Stimulated activated CD8-positive, alpha-beta memory T cell treated with anti-CD3 and anti-CD28 coated beads, Interleukin-4, amount 100 ng/mL, for 24 hours (primary cell): ENCODE results near the gene PTGDR.

ENCODE experiments used
- DNase-seq: peaks from one replicate; pipeline ENCODE4 v3.0.0-alpha.2; 2020; ENCODE audit warnings: low read depth

PTGDR gene

GRCh38 chr14:52312931-52313355, 45.4 kb downstream of the PTGDR start:
- no peak for DNase-seq

DNA sequence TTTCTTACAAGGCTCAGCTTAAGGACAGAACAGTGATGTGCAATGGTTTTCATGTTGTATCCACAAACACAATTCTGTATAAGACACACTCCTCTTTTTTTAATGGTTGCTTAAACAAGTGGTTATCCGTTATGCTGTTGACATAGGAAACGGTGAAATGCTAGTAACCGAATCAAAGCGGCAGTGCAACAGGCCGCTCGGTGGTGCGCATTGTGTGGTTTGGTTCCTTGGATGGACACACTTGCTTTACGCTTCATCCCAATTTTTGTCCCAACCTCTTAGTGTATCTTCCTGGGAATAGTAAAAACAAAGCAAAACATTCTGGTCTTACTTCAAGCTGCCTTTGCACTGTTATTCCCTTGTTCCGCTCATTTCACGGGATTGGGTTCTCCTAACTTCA, 46.0 kb downstream of the PTGDR start:
- no peak for DNase-seq

DNA sequence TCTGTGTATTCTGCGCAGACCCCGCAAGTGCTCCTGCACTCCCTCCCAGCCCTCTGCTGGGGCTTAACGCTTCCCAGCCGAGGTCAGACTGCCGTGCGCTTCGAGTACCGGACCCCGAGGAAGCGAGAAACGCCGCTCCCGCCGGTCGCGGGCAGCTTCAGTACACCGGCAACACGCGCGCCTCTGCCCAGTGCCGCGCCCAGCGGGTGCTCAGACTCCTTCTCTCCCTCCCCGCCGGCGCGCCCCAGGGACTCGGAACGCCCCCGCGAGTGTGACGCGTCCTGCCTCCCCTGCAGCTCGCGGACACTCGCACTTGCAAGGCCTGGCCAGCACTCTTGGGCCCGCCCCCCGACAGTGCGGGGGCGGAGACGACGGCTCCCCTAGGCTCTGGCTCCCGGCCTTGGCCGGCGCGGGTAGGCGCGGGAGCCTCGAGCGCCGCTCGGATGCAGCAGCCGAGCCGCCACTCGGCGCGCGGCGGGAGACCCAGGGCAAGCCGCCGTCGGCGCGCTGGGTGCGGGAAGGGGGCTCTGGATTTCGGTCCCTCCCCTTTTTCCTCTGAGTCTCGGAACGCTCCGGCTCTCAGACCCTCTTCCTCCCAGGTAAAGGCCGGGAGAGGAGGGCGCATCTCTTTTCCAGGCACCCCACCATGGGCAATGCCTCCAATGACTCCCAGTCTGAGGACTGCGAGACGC, 46.6 kb downstream of the PTGDR start, which contains the start of gene PTGER2:
TSS of gene PTGER2 (plus strand) at position 410 of the 692 bp plus-strand sequence. CDS start at position 647, 237 bp downstream.
- DNase-seq = peak; percentile 81

GRCh38 chr14:52314595-52315354, 47.3 kb downstream of the PTGDR start:
- DNase-seq = no peak

- DNase-seq = no peak
Measured at GRCh38 chr14:52315355-52315718, 47.8 kb downstream of the PTGDR start.

- no peak for DNase-seq
Measured at GRCh38 chr14:52318062-52318461, 50.6 kb downstream of the PTGDR start.

DNA sequence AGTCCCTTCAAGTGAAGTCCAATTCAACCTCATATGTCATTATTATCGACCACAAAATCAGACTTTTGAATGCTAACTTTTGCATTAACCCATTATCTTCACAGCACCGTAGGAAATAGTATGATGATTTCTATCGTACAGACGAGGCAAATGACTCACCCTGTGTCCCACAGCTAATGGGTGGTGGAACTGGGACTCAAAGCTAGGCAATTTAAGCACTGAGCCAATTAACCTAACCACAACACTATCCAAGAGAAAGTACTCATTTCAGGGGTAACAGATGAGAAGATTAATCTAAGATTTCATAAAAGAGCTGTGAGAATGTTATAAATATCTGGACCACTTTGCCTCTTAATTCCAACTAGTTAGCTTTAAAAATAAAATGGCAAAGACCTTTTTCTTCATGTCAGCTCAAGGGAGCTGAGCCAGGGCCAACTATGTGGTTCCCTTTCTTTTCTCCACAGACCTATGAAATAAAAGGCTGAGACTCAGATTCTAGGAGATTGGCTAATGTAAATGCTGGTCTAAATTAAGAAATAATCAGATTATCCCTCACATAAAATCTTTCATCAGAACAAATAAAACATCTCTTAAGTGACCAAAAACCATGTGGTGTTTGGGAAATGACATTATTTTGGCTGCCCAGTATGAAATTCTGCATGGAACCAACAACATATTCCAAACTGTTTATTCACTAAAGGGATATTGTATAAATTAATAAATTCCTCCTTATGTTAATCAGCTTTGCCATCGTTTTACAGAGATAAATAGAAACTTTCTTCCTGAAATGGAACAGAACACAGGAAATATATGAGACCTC, 51.5 kb downstream of the PTGDR start:
- no peak for DNase-seq

GRCh38 chr14:52319919-52320318, 52.4 kb downstream of the PTGDR start:
- no peak for DNase-seq

DNA sequence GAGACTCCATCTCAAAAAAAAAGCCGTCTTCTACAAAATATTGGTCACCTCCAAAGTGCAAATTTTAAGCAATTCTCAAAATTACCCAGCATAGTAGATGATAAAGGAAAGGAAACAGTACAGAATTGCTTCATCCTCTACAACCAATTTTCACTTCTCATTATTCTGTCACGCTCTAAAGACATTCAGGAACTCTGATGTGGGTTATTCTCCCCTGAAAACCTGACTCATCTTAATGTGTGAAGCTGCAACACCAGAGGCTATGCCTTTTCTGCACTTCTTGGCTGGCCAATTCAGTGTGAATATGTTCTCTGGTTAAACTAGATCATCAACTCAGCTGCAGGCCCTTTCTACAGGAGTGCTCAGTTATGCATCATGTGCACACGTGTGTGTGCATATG, 57.6 kb downstream of the PTGDR start:
- no peak for DNase-seq

- no peak for DNase-seq
Measured at GRCh38 chr14:52325630-52326029, 58.1 kb downstream of the PTGDR start.
